ENCODE measurements around the gene TIGD3.

Gene TIGD3

DNA sequence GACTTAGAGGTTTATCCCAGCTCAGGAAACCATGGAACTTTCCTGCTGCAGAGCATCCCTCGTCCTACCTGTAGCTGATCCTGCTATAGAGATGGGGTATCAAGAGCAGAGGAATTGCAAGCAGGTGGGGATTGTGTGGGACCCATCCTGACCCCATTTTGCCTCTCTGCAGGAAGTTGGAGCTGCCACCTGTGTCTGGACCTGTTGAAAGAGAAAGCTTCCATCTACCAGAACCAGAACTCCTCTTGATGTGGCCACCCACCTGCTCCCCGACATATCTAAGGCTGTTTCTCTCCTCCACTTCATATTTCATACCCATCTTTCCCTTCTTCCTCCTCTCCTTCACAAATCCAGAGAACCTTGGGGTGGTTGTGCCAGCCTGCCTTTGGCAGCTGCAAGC, 3.0 kb upstream of the TIGD3 start:
- DNase-seq (ENCODE audit: extremely low read depth, insufficient read length): no peak
- no peak overlapping the region for H3K4me3 ChIP-seq (replicated peaks; ENCODE audit: low read depth, low read length)
- no peaks in the 10 kb centered on the region for H3K27me3 ChIP-seq (replicated peaks; ENCODE audit: control insufficient read depth, insufficient read depth, low read length)
- TF ChIP-seq, protein P1, sequence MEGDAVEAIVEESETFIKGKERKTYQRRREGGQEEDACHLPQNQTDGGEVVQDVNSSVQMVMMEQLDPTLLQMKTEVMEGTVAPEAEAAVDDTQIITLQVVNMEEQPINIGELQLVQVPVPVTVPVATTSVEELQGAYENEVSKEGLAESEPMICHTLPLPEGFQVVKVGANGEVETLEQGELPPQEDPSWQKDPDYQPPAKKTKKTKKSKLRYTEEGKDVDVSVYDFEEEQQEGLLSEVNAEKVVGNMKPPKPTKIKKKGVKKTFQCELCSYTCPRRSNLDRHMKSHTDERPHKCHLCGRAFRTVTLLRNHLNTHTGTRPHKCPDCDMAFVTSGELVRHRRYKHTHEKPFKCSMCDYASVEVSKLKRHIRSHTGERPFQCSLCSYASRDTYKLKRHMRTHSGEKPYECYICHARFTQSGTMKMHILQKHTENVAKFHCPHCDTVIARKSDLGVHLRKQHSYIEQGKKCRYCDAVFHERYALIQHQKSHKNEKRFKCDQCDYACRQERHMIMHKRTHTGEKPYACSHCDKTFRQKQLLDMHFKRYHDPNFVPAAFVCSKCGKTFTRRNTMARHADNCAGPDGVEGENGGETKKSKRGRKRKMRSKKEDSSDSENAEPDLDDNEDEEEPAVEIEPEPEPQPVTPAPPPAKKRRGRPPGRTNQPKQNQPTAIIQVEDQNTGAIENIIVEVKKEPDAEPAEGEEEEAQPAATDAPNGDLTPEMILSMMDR (IDR thresholded peaks at IDR 0.05; ENCODE audit: insufficient read depth, low read length, poor library complexity, severe bottlenecking): no peak
- peaks cover 21% of the 10 kb centered on the region for H3K36me3 ChIP-seq (ENCODE audit: control insufficient read depth, insufficient read depth, low read length)

DNA sequence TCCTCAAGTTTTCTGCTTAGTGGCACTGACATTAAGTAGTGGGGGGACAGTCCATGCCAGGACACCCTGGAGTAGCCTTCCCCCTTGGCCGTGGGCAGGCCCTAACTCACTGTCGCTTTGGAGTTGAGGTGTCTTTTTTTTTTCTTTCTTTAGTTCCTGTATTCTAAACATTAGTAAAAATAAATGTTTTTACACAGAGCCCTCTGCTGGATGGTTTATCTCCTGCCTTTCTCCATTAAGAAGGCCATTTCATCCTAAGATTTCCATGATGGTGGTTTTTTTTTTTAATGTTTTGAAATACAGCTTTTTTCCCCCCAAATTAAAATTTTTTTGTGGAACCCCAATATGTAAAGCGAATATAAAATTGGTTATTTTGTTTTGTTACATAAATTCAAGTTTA, 1.8 kb upstream of the TIGD3 start:
- peaks cover 21% of the 10 kb centered on the region for H3K36me3 ChIP-seq (ENCODE audit: control insufficient read depth, insufficient read depth, low read length)
- DNase-seq (ENCODE audit: extremely low read depth, insufficient read length): no peak
- no peaks in the 10 kb centered on the region for H3K27me3 ChIP-seq (replicated peaks; ENCODE audit: control insufficient read depth, insufficient read depth, low read length)
- no peak overlapping the region for H3K4me3 ChIP-seq (replicated peaks; ENCODE audit: low read depth, low read length)
- TF ChIP-seq, protein P1 (IDR thresholded peaks at IDR 0.05; ENCODE audit: insufficient read depth, low read length, poor library complexity, severe bottlenecking): no peak

DNA sequence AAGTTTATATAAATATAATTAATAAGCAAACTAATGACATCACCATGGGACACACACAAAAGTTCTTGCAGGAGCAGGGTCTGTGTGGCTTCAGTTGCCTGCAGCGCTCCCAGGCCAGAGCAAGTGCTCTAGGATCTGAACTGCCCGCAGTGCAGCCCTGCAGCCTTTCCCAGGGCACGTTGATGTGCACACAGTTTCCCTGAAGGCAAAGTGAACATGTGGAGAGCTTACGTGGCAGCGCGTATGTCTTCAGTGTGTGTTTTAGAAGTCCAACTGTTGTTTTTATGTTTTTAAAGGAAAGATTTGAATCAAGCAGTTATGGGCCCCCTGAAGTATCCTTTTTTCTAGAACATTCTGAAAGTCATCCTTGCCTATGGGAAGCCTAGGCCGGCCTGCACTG, 1.2 kb upstream of the TIGD3 start:
- TF ChIP-seq, protein P1 (IDR thresholded peaks at IDR 0.05; ENCODE audit: insufficient read depth, low read length, poor library complexity, severe bottlenecking): no peak
- Histone ChIP-seq H3K36me3 (ENCODE audit: control insufficient read depth, insufficient read depth, low read length) (peaks cover 19% of the 10 kb centered on the region), H3K4me3 (replicated peaks; ENCODE audit: low read depth, low read length) (no peak overlapping the region), H3K27me3 (replicated peaks; ENCODE audit: control insufficient read depth, insufficient read depth, low read length) (no peaks in the 10 kb centered on the region)
- DNase-seq (ENCODE audit: extremely low read depth, insufficient read length): no peak

DNA sequence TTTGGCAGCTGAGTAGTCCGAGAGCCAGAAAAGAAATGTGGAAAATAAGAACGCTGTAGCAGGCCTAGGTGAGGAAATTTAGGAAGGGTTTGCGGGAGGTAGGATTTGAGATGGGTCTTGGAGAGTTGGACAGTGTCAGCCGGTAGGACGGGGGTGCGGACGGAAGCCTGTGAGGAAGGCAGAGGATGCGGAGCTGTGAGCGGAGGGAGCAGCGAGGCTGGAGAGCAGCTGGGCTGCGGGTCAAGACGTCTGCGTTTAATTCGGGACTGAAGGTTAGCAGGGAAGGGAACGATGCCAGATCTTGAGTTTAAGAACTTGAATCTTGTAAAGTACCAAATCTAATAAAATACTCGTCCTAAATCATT, 669 bp upstream of the TIGD3 start:
- TF ChIP-seq, protein P1 (IDR thresholded peaks at IDR 0.05; ENCODE audit: insufficient read depth, low read length, poor library complexity, severe bottlenecking): no peak
- Histone ChIP-seq H3K4me3 (replicated peaks; ENCODE audit: low read depth, low read length) (no peak overlapping the region; the same call in 1 of the 2 replicates), H3K36me3 (ENCODE audit: control insufficient read depth, insufficient read depth, low read length) (peaks cover 16% of the 10 kb centered on the region), H3K27me3 (replicated peaks; ENCODE audit: control insufficient read depth, insufficient read depth, low read length) (no peaks in the 10 kb centered on the region)
- DNase-seq (ENCODE audit: extremely low read depth, insufficient read length): no peak

DNA sequence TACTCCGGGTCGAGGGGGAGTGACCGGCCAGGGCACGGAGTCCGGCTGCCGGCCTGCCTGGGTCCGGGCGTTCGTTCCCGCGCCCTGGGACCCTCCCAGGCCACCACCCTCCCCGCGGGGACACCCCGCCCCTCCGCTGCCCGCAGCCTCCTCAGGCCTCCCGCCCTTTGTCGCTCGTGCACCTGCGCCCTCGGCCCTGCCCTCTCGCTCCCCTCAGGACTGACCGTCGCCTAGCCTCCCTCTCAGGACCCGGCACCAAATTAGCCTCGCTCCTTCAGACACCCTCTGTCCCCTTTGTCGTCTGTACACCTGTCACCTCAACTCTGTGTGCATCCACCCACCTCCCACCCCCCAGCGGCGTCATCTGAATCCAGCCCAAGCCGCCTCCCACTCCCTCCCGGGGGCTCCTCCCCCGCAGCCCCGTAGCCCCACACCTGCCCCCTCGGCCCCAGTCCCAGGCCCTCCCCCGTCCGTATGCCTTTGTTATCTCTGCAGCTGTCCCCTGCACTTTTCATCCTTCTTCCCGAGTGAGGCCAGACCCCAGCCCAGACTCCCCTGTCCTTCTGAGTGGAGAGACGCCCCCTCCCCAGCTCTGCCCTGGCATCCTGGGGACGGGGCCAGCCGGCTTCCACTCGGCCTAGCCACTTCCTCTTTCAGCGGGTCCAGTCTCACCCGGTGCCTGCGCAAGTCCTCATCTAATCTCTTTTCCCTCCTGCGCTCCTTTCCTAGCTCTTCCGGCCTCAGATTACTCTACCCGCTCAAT, 643 bp downstream of the TIGD3 start:
- Histone ChIP-seq H3K4me3 (replicated peaks; ENCODE audit: low read depth, low read length) (peak overlapping the region; percentile 69), H3K27me3 (replicated peaks; ENCODE audit: control insufficient read depth, insufficient read depth, low read length) (no peaks in the 10 kb centered on the region), H3K36me3 (ENCODE audit: control insufficient read depth, insufficient read depth, low read length) (peaks cover 11% of the 10 kb centered on the region)
- peak; percentile 66 for DNase-seq (ENCODE audit: extremely low read depth, insufficient read length)
- TF ChIP-seq, protein P1 (IDR thresholded peaks at IDR 0.05; ENCODE audit: insufficient read depth, low read length, poor library complexity, severe bottlenecking): no peak

Data from GM06990 (cell line).